NCI-H774 (cell line): ENCODE results near the gene PBX2.
"Not testable (repeated sequence)": the region's sequence is repeated elsewhere in the genome, so short reads cannot be mapped to it uniquely, and the experiment has no call there.

Experiments used
- DNase-seq: peaks from one replicate; lab custom pipeline; 2025; lab: John Stamatoyannopoulos, UW

The PBX2 gene

GRCh38 chr6:32151181-32151862 lies 38.7 kb downstream of the PBX2 start:
- no peak for DNase-seq

GRCh38 chr6:32149932-32150870 lies 39.8 kb downstream of the PBX2 start:
- no peak for DNase-seq

- no peak for DNase-seq
Observed at GRCh38 chr6:32149092-32149755, 40.8 kb downstream of the PBX2 start.

- DNase-seq: no peak
Observed at GRCh38 chr6:32148289-32149091, 41.5 kb downstream of the PBX2 start.

GRCh38 chr6:32147401-32148132 lies 42.4 kb downstream of the PBX2 start:
- DNase-seq: no peak

- no peak for DNase-seq
Observed at GRCh38 chr6:32146687-32147086, 43.3 kb downstream of the PBX2 start.

- DNase-seq: no peak
Observed at GRCh38 chr6:32146287-32146686, 43.7 kb downstream of the PBX2 start.

GRCh38 chr6:32144238-32144637 lies 45.8 kb downstream of the PBX2 start:
- DNase-seq: not testable (repeated sequence)

GRCh38 chr6:32140420-32141046 lies 49.5 kb downstream of the PBX2 start:
- DNase-seq: no peak

GRCh38 chr6:32139590-32139989 lies 50.4 kb downstream of the PBX2 start:
- no peak for DNase-seq

GRCh38 chr6:32137454-32137853 lies 52.5 kb downstream of the PBX2 start:
- no peak for DNase-seq
